GM18867 (cell line): ENCODE data around the gene PTPRQ.
"Not testable (repeated sequence)": the region's sequence is repeated elsewhere in the genome, so short reads cannot be mapped to it uniquely, and the experiment has no call there.

Source experiments
- ATAC-seq: cut with Tn5 transposase; IDR thresholded peaks from one replicate; pipeline ENCODE4 v1.9.1; 2021; ENCODE audit warnings: mild to moderate bottlenecking, moderate library complexity; ENCODE audit not compliant: unreplicated experiment

The PTPRQ gene

DNA sequence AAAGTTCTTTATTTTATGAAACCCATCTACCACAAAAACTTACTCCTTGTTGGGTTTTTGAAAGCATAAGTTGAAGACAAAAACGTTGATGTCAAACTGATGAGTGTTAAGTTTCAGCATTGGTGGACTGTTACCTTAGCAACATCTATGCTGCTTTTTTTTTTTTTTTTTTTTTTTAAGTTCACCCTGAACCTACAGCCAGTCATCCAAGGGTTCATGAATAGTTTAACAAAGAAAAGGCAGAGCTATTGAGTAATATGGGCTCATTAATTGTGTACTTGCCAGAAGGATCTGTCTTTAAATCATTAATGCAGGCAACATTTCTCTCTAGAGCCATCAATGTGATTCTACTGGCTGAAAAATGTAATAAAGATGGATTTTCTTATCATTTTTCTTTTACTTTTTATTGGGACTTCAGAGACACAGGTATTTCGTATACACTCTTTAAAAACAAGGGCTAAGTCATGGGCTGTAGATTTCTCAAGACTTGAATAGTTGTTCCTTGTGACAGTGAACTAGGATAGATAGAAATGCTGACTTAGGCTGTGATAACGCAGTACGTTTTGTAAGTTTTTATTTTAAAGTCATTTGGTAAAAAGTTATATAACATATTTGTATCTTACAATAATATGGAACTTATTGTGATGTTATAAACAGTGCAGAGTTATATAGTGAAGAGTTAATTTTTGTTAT, at the start of gene PTPRQ:
Gene PTPRQ (plus strand): TSS at position 262 of the 693 bp plus-strand sequence. CDS start 111 bp downstream, at position 373.
- no peak for ATAC-seq

- no peak for ATAC-seq
These were observed 43.5 kb upstream of the PTPRQ start for GRCh38 chr12:80400571-80400991.

DNA sequence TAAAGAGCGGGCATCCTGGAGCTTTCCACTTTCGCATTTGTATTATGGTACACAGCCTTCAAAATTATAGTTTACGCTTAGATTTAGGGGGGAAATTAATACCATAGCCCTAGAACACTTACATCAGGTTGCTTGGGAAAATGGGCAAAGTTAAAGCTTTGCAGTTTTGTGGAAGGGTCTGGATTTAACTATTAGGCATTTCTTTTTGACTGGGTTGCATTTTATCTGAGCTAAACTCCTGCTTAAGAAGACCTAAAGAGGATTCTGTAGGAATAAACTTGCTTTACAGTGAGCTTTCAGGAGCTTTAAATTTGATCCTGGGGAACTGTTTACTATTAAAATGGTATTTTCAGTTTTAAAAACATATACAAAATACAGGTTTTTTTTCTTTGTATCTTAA, 42.8 kb upstream of the PTPRQ start:
- ATAC-seq: no peak

DNA sequence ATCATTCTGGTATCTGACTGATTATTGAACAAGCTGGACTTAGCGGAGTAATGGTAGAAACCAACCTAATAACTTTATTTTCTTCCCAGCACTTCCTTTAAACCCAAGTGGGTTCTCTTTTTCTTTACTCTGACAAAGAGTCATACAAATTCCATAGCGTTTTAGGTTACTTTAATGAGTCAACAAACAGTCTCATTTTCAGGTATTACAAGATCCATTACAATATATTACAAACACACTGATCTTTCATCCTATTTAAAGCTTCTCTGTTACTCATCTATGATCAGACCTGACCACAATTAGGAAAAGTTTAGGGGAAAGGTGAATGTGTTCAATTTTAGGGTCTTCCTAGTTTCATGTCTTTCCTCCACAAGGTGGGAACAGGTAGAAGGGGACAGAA, 39.4 kb upstream of the PTPRQ start:
- no peak for ATAC-seq

GRCh38 chr12:80406253-80406652, 37.8 kb upstream of the PTPRQ start:
- no peak for ATAC-seq

DNA sequence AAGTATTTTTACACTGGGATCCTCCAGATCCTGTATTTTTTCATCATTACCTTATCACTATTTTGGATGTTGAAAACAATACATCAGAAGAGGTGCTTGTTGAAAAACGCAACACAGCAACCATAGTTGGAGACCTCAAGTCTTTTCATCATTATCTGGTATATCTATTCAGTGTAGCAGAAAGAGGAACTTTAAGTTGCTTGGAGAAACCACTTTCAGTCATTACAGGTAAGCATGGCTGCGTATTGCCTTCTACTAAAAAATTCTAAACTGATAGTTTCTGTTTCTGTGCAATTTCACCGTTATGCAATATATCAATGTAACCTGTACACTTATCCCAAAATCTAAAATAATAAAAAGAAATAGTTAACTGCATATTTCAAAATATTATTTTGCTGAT, 32.2 kb upstream of the PTPRQ start:
- ATAC-seq: peak; percentile 84

DNA sequence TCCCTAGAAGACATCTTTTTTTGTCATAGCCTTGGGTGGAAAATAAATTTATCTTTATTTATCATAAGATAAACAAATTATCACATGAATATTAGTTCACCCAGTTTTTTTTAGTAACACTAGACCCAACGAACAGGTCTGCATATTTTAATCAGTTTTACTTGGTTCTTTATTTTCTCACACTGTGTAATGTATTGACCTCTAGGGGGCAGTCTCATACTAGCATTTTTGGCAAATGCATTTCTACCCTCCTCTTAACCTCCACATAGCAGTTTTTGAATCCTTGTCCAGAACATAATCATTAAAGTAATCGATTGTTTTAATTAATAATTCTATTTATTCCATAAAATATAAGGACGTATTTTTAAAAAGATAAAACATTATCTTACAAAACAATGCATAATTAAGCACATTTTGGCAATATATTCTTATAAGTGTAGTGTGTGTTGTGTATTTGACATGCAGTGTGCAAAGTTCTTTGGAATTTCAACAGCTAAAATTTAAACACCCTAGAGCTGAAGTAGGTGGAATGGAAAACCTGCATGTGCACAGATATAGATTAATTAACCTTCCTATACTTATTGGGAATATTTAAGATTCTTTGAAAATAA, 31.6 kb upstream of the PTPRQ start:
- ATAC-seq: peak; percentile 78

GRCh38 chr12:80413462-80413861, 30.6 kb upstream of the PTPRQ start:
- no peak for ATAC-seq

DNA sequence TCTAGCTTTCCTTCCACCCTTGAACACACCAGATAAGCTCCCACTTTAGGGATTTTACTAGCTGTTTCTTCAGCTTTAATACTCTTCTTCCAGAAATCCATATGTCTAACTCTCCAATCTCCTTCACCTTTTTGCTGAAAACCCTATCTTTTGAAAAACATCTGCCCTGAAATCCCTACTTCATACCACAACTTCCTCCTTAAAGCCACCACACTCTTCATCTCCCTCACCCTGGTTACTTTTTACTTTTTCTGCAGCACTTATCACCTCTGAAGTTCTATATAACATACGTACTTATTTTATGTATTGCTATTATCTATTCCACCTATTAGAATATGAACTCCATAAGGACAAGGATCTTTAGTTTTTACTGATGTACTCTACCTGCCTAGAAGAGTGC, 28.6 kb upstream of the PTPRQ start:
- no peak for ATAC-seq

DNA sequence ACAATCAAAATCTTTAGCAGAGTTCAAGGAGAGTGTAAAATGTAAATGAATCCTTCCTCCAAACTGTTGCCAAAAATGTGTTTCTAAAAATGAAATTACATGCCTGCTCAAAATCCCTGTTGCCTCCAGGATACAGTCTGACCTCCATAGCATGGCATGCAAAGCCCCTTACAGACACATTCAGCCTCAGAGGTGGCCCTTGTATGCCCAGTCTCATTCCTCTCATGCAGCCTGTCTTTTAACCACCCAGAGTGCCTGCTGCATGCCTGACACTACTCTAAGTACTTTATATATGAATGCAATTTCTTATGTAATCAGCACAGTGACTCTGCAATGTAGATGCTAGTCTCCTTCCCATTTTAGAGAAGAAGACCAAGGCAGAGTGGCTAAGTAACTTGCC, 24.4 kb upstream of the PTPRQ start:
- no peak for ATAC-seq

DNA sequence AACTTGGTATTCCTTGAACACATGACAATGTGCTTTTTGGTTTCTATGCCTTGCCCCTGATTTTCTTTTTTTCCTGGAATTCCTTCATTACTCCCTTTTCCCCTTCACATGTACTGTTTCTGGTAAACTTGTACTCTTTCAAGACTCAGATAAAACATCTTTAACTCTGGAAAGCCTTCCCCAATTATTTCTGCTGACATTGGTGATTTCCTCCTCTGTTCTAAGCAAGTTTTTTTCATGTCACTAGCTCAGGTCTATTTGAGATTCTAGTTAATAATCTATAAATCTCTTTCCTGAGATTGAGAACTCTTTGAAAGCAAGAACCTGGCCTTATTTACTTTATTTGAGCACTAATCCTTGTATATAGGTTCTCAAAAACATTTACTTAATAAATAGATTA, 24.0 kb upstream of the PTPRQ start:
- no peak for ATAC-seq

DNA sequence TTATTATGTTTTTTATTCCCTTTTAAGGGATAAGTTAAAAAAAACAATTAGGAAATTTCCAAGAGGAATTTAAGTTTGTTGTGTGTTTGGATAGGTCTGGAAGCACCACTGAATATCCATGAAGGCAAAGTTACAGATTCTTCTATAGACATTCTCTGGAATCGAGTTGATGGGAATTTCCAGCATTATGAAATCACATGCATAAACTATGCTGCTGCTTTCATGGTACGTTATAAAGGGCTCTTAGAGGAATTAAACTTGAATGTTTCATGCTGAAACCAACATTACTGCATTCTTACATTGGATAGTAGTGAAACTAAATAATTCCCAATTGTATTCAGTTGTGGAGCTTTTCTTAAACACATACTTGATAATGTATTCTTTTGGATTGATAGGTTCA, 21.5 kb upstream of the PTPRQ start:
- no peak for ATAC-seq

DNA sequence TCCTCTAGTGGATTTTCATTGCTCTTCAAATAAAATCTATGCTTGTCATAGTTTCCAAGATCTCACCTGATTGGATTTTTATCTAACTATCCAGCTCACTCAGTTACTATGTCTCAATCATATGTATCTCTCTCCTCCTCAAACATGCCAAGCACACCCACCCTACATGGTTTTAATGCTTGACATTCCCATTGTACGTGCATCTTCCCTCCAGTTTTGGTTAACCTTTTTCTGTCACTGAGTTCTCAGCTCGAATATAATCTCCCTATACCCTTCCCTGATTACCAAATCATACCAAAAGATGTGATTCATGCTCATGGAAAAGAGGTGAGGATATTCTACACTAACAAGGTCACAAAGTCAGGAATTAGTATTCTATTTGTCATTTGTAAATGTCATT, 12.0 kb upstream of the PTPRQ start:
- no peak for ATAC-seq

DNA sequence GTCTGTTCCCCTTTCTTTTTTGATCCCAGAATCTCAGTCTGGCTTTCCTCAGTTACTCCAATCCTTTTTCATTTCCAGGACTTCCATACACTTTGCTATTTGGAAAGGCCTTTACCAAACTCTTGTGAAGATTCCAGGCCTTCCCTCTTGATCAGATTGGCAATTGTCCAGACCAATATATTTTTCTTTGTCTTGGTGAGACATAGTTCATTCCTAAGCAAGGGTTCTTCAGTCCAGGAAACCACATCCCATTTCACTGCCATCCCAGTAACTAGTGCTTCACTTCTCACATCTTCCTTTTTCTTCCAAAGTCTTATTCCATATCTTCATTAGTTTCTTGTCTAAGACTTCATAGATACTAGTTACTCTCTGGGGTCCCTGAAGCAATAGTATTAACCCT, 2.1 kb upstream of the PTPRQ start:
- no peak for ATAC-seq

- ATAC-seq: no peak
These were observed 1.4 kb upstream of the PTPRQ start for GRCh38 chr12:80442426-80443222.

DNA sequence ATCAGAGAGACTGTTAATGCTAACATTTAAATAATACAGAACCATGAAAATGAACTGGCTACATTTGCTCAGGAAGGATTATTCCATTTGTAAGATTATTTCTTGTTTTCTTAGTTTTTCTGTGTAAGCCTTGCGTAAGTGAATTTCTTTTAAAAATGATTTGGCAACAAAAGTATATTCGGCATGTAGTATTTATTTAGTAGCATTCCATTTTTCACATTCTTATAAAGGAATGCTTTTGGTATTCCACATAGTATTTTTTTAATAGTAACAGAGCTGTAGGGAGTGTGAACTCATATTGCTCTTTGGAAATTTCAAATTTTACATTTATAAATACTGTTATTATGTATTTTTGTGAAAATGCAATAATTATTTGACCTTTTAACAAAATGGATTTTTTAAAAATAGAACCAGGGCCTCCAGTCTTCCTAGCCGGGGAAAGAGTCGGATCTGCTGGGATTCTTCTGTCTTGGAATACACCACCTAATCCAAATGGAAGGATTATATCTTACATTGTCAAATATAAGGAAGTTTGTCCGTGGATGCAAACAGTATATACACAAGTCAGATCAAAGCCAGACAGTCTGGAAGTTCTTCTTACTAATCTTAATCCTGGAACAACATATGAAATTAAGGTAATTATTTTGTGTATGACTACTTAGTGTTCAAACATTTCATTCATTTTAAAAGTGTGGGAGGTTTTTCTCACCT, 1.2 kb downstream of the PTPRQ start:
- no peak for ATAC-seq

GRCh38 chr12:80456513-80456912, 12.5 kb downstream of the PTPRQ start:
- no peak for ATAC-seq

DNA sequence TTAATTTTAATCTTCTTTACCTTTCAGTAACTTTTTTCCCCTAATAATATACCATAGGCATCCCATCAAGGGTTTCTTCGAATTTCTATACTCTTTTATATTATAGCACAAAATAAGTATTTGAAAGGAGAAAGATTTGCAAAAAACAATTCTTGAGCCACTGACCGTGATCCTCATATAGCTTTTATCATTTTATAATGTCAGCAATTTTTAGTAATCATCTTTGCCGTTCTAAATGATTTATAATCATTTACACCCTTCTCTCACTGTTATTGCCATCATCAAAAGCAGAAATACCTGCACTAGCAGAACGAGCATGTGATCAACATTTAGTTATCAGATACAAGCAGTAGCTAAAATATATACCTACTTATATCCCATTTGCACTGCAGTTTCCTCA, 16.9 kb downstream of the PTPRQ start:
- no peak for ATAC-seq

DNA sequence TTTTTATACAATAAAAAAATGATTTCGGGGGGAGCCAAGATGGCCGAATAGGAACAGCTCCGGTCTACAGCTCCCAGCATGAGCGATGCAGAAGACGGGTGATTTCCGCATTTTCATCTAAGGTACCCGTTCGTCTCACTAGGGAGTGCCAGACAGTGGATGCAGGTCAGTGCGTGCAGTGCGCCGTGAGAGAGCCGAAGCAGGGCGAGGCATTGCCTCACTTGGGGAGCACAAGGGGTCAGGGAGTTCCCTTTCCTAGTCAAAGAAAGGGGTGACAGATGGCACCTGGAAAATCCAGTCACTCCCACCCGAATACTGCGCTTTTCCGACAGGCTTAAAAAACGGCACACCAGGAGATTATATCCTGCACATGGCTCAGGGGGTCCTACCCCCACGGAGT, 17.8 kb downstream of the PTPRQ start:
- ATAC-seq: not testable (repeated sequence)

DNA sequence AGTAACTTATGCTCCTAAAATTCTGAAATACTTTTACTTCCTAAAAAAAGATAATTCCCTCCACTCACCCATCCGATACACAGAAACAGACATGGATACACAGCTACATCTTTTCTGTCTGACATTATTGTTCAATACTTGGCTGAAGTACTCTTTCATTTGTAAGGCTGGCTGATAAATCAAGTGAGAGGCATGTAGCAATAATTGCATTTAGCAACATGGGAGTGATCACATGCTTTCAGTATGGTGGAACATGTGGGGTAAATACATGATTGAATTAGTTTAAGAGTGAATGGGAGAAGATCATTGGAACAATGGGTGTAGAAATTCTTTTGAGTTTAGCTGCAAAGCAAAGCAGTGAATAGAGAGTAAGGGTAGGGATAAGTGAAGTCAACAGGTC, 25.6 kb downstream of the PTPRQ start:
- ATAC-seq: no peak

GRCh38 chr12:80470403-80470802, 26.4 kb downstream of the PTPRQ start:
- ATAC-seq: no peak
